Ishikawa (cell line): ENCODE results near the gene GLIS2.

Source experiments
- EP300 ChIP-seq: IDR thresholded peaks from 2 replicates; pipeline ENCODE4 v1.6.1; 2012; ENCODE audit warnings: borderline replicate concordance
- TAF1 ChIP-seq: IDR thresholded peaks from 2 replicates; pipeline ENCODE4 v1.6.1; 2012; ENCODE audit warnings: low read depth, mild to moderate bottlenecking

DNA sequence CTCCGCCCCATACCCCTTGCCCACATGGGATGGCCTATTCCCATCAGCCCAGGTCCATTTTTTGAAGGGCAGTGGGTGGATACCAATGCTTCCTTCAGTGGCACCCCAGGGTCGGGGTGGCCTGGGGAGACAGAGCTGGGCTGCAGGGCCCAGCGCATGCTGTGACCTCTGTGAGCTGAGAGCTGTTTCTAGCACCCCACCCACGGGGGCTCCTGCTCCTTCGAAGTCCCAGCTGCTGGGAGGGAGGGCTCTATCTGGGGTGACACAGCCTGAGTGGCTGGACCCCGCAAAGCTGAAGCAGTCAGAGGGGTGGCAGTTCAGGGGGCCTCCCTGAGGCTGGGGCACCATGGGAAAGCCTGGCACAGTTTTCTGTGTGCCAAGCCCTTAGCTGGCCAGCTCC, 24.6 kb downstream of the GLIS2 start:
- TF ChIP-seq TAF1, result no peak
- no peak for TF ChIP-seq EP300
